ENCODE measurements around the gene WDR20.

Gene WDR20

DNA sequence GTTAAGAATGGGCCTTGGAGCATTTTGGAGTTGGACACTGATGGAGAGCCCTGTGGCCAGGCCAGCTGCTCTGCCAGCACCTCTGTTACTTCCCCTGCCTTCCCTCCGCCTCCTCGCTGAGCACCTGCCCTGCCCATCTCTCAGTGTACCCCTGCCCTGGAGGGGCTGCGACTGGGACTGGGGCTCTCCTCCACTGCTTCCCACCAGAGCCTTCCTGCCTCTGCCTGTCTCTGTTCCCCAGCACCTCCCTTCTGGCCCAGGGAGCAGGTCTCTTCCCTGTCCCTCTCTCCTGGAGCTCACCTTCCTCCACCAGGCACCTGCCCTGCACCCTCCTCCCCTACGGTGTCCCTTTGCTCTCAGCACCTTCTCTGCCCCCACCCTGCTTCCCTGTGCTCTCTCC, 62.1 kb downstream of the WDR20 start:
- H3K27ac ChIP-seq = no peak overlapping the region
- no peak for TF ChIP-seq ZFX (IDR thresholded peaks at IDR 0.05; ENCODE audit: borderline replicate concordance)
- TF ChIP-seq, protein P1, sequence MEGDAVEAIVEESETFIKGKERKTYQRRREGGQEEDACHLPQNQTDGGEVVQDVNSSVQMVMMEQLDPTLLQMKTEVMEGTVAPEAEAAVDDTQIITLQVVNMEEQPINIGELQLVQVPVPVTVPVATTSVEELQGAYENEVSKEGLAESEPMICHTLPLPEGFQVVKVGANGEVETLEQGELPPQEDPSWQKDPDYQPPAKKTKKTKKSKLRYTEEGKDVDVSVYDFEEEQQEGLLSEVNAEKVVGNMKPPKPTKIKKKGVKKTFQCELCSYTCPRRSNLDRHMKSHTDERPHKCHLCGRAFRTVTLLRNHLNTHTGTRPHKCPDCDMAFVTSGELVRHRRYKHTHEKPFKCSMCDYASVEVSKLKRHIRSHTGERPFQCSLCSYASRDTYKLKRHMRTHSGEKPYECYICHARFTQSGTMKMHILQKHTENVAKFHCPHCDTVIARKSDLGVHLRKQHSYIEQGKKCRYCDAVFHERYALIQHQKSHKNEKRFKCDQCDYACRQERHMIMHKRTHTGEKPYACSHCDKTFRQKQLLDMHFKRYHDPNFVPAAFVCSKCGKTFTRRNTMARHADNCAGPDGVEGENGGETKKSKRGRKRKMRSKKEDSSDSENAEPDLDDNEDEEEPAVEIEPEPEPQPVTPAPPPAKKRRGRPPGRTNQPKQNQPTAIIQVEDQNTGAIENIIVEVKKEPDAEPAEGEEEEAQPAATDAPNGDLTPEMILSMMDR (IDR thresholded peaks at IDR 0.05) = no peak

DNA sequence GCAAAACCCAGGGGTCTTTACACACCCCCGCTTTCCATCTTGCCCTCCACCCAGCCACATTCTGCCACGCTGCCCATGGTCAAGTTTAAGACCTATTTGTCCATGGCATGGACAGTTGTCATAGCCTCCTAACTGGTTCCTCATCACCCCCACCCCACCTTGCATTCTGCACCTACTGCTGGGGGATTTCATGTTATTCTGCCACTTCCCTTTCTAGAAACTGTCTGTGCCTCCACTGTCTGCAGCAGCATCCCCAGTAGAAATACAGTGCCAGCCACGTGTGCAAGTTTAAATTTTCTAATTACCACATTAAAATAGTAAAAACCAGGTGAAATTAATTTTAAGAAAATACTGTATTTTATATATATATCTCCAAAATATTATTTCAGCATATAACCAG, 63.2 kb downstream of the WDR20 start:
- TF ChIP-seq, protein P1 (IDR thresholded peaks at IDR 0.05) = no peak
- no peak for TF ChIP-seq ZFX (IDR thresholded peaks at IDR 0.05; ENCODE audit: borderline replicate concordance)
- no peak overlapping the region for H3K27ac ChIP-seq

DNA sequence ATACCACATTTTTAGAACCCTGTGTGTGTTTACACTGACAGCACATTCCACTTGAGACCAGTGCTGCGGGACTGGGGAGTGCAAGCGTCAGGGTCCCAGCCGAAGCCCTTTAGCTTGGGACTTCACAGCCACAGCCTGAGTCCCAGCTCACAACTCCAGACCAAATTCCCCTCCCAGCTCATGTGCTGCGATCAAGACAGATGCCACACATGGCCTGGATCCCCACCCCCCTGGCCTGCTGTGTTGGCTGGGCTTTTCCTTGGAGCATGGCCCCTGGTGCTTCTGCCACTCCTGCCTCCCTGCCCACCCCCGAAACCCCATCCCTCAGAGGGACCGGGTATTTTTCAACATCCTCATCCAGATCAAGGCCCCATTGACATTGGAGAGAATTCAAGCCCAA, 63.7 kb downstream of the WDR20 start:
- H3K27ac ChIP-seq = no peak overlapping the region
- TF ChIP-seq ZFX (IDR thresholded peaks at IDR 0.05; ENCODE audit: borderline replicate concordance) = no peak
- TF ChIP-seq, protein P1 (IDR thresholded peaks at IDR 0.05) = no peak

DNA sequence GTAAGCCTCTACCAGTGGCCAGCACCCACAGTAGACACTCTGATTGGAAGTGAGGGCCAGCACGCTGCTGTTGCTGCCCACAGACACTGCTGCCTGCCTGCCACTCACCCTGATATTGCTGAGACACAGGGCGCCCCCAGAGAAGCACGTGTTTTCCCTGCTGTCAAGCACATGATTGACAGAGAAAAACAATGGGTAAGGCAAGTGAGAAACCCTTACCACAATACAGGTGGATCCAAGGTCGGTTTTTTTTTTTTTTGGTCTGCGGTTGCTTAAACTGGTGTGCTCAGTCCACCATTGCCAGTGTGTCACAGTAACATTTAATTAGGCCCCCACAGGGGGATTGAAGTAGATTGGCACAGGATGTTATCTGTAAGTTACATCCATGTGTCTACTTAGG, 65.9 kb downstream of the WDR20 start:
- H3K27ac ChIP-seq = no peak overlapping the region
- TF ChIP-seq ZFX (IDR thresholded peaks at IDR 0.05; ENCODE audit: borderline replicate concordance) = no peak
- TF ChIP-seq, protein P1 (IDR thresholded peaks at IDR 0.05) = no peak

DNA sequence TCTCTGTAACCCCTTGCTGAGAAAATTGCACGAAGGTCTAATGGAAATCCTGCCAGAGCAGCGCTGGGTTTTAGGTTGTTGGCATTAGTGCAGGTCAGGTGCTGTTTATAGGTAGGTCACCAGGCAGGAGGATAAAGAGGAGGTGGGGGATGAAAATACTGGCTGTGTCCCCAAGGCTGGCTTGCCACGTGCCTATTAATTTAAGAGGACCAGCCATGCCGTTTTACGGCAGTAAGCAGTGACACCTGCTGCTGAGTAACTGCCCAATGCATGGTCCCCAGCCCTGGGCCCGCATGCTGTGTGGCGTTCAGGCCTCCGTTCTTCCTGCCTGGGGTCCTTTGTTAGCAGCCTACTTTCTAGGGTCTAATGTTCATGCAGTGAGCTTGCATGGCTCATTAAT, 67.2 kb downstream of the WDR20 start:
- no peak overlapping the region for H3K27ac ChIP-seq
- TF ChIP-seq, protein P1 (IDR thresholded peaks at IDR 0.05) = no peak
- no peak for TF ChIP-seq ZFX (IDR thresholded peaks at IDR 0.05; ENCODE audit: borderline replicate concordance)

DNA sequence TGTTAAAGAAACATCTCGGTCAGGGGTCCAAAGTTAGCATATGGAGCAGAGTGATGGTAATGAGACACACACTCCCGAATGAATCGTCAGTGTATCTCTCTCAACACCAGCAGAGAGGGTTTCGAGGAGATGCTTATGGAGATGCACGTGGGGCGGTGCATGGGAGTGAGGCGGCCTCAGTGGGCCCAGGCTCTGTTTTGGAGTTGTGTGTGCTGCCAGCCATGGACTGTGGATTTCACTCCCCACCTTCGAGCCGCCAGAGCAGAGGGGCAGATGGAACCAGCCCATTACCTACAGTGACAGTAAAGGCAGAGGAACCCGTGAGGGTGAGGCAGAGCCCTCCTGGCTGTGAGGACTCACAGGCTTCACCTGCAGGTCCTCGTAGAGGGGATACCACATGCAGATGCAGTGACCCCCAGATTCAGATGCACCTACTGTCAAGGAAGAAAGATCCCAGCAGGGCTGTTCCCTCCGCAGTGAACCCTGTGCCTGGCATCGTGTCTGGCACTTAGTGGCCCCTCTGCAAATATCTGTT, 68.2 kb downstream of the WDR20 start:
- TF ChIP-seq, protein P1 (IDR thresholded peaks at IDR 0.05) = no peak
- TF ChIP-seq ZFX (IDR thresholded peaks at IDR 0.05; ENCODE audit: borderline replicate concordance) = no peak
- no peak overlapping the region for H3K27ac ChIP-seq

DNA sequence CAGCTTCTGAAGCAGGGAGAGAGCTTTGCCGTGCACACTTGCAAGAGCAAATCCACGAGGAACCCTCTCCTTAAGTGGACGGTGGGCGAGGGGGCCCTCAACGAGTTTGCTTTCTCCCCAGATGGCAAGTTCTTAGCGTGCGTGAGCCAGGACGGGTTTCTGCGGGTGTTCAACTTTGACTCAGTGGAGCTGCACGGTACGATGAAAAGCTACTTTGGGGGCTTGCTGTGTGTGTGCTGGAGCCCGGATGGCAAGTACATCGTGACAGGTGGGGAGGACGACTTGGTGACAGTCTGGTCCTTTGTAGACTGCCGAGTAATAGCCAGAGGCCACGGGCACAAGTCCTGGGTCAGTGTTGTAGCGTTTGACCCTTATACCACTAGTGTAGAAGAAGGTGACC, 69.0 kb downstream of the WDR20 start:
- H3K27ac ChIP-seq = no peak overlapping the region
- TF ChIP-seq, protein P1 (IDR thresholded peaks at IDR 0.05) = no peak
- TF ChIP-seq ZFX (IDR thresholded peaks at IDR 0.05; ENCODE audit: borderline replicate concordance) = no peak
